Measurements from ENCODE around the gene U2AF1L4. TPM values are rescaled to one million over a fixed set of nuclear protein-coding genes. Genes with fewer than 3 reads are reported as not detected.
"Not testable (repeated sequence)": the region's sequence is repeated elsewhere in the genome, so short reads cannot be mapped to it uniquely, and the experiment has no call there.

U2AF1L4 gene
- total RNA-seq, 5 donors from 2014 or later (not counting 1 experiment from before 2014, with no cell fraction given), result 40.2 to 74.1 (median 49.3) TPM

DNA sequence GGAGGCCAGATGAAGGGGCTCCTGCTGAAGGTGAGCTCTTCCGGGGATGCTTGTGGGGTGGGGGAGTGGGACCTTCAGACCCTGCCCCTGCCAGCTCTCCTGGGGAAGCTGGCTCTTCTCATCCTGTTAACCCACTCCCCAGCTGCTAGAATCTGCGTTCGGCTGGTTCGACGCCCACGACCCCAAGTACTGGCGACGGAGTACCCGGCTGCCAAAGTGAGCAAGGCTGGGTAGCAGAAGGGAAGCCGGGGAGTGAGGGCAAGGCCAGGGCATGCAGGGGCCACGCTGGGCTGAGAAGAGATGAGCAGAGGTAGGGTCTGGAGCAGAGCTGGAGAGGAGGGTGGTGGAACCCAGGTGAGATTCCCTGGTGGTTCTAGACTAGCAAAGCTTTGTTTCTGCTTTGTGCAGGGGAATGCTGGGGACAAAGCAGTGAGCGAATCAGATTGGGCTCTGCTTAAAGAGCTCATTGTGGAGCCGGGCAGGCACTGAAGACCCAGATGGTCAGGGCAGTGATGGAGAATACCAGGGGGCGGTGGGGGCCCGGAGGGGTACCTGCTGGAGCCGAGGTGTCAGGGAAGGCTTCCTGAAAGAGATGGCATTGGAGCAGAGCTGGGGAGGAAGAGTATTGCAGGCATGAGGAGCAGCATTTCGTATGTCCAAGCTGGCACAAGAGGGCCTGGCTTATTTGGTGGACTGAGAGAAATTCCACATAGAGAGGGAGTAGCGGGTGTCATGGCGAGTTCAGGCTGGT is 17.1 kb downstream of the U2AF1L4 start:
- H3K36me3 Mint-ChIP-seq, result peaks cover 60% of the 10 kb centered on the region
- H3K27ac ChIP-seq (ENCODE audit: low read length), result no peak overlapping the region
- 97% methylated on average over 17 of the region's 19 CpGs for WGBS (ENCODE audit: insufficient coverage)
- H3K4me1 ChIP-seq (ENCODE audit: control insufficient read depth in 1 of 2, extremely low read depth in 1 of 2, insufficient read depth in 2 of 2, low read length in 2 of 2), result no peaks in the 10 kb centered on the region
- DNase-seq (no peak), ATAC-seq (replicated peaks in 1 of 4) (no peak)
- H3K4me3 Mint-ChIP-seq, result no peak overlapping the region
- POLR2A ChIA-PET, result no interaction called here
- H3K4me1 Mint-ChIP-seq, result peaks cover 0 to 18% (median 2%) of the 10 kb centered on the region in 3 donors
- CTCF ChIA-PET, result interaction anchor here in 1 of 2 donors (0.7 kb wide), 1 partner anchor 124 kb away, joined by 3 read pairs; the partner anchor contains the start of gene NPHS1
- H3K9me3 Mint-ChIP-seq, result no peaks in the 10 kb centered on the region
- no peak overlapping the region for H3K4me3 ChIP-seq (ENCODE audit: control insufficient read depth in 1 of 2, extremely low read depth in 1 of 2, low read length in 1 of 2)
- no peaks in the 10 kb centered on the region for H3K9me3 ChIP-seq
- H3K27me3 Mint-ChIP-seq, result no peaks in the 10 kb centered on the region
- no peaks in the 10 kb centered on the region for H3K27me3 ChIP-seq (replicated peaks in 1 of 2; ENCODE audit: control insufficient read depth in 2 of 2, extremely low read depth in 1 of 2, insufficient read depth in 2 of 2, low read length in 1 of 2)
- H3K27ac Mint-ChIP-seq, result no peak overlapping the region
- peaks cover 41 to 98% of the 10 kb centered on the region in 2 donors for H3K36me3 ChIP-seq (ENCODE audit: control insufficient read depth in 2 of 2, extremely low read depth in 1 of 2, insufficient read depth in 1 of 2, low read length in 1 of 2)

DNA sequence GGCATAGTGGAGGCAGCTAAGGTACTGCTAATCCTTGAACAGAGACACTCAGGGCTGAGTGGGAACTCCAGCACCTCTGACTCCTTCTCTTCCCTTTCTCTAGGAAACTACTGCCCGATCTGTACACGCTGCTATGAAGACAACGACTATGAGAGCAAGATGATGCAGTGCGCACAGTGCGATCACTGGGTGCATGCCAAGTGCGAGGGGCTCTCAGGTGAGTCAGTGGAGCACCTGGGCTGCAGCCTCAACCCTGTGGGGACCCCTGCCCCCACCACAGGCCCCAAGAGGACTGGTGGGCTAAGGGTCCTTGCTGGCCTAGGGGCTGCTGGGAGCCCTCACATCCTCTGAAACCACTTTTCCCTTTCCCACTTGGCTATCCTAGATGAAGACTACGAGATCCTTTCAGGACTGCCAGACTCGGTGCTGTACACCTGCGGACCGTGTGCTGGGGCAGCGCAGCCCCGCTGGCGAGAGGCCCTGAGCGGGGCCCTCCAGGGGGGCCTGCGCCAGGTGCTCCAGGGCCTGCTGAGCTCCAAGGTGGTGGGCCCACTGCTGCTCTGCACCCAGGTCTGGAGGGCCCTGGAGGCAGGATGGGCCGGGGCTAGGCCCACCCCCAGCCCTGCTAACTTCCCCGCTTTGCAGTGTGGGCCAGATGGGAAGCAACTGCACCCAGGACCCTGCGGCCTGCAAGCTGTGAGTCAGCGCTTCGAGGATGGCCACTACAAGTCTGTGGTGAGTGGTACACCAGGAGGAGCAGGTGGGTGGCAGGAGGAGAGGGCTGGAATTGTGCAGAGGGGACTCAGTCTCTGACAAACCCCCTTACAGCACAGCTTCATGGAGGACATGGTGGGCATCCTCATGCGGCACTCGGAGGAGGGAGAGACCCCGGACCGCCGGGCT is 17.9 kb downstream of the U2AF1L4 start:
- H3K27me3 ChIP-seq (replicated peaks in 1 of 2; ENCODE audit: control insufficient read depth in 2 of 2, extremely low read depth in 1 of 2, insufficient read depth in 2 of 2, low read length in 1 of 2), result no peaks in the 10 kb centered on the region
- no peaks in the 10 kb centered on the region for H3K4me1 ChIP-seq (ENCODE audit: control insufficient read depth in 1 of 2, extremely low read depth in 1 of 2, insufficient read depth in 2 of 2, low read length in 2 of 2)
- H3K4me3 Mint-ChIP-seq, result no peak overlapping the region
- POLR2A ChIA-PET, result interaction anchor here in 1 of 2 donors (0.7 kb wide), 1 partner anchor 127 kb away, joined by 8 read pairs; no protein-coding TSS in a partner anchor
- peaks cover 0 to 18% (median 5%) of the 10 kb centered on the region in 3 donors for H3K4me1 Mint-ChIP-seq
- H3K4me3 ChIP-seq (ENCODE audit: control insufficient read depth in 1 of 2, extremely low read depth in 1 of 2, low read length in 1 of 2), result no peak overlapping the region
- peaks cover 64% of the 10 kb centered on the region for H3K36me3 Mint-ChIP-seq
- WGBS (ENCODE audit: insufficient coverage), result 98% methylated on average over 17 of the region's 25 CpGs
- ATAC-seq (replicated peaks in 1 of 4), result no peak
- no peaks in the 10 kb centered on the region for H3K9me3 ChIP-seq
- H3K9me3 Mint-ChIP-seq, result no peaks in the 10 kb centered on the region
- CTCF ChIA-PET, result interaction anchor here in 1 of 2 donors (0.7 kb wide), 1 partner anchor 125 kb away, joined by 3 read pairs; the partner anchor contains the start of gene NPHS1
- DNase-seq, result no peak
- no peak overlapping the region for H3K27ac Mint-ChIP-seq
- H3K27me3 Mint-ChIP-seq, result no peaks in the 10 kb centered on the region
- H3K27ac ChIP-seq (ENCODE audit: low read length), result no peak overlapping the region
- peaks cover 47 to 99% of the 10 kb centered on the region in 2 donors for H3K36me3 ChIP-seq (ENCODE audit: control insufficient read depth in 2 of 2, extremely low read depth in 1 of 2, insufficient read depth in 1 of 2, low read length in 1 of 2)

DNA sequence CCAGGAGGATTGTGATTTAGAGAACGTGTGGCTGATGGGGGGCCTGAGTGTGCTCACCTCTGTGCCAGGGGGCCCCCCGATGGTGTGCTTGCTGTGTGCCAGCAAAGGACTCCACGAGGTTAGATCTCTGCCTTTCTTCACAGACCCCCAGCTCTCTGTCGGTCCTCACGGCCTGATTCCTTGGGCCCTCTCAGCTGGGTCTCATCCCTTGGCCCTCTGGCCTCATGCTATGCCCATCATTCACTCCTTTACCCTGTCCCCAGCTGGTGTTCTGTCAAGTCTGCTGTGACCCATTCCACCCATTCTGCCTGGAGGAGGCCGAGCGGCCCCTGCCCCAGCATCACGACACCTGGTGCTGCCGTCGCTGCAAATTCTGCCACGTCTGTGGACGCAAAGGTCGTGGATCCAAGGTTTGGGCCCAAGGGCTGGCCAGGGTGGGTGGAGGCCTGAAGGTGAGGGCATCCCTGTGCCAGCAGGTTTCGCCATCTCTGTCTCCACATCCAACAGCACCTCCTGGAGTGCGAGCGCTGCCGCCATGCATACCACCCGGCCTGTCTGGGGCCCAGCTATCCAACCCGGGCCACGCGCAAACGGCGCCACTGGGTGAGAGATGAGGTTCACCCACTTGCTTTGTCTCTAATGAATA is 19.9 kb downstream of the U2AF1L4 start:
- peaks cover 0 to 2% of the 10 kb centered on the region in 2 experiments for H3K4me1 ChIP-seq (ENCODE audit: control insufficient read depth in 1 of 2, extremely low read depth in 1 of 2, insufficient read depth in 2 of 2, low read length in 2 of 2)
- ATAC-seq (replicated peaks in 1 of 4) (no peak), DNase-seq (no peak)
- POLR2A ChIA-PET, result interaction anchor here in 1 of 2 donors (0.5 kb wide), 1 partner anchor 73 kb away, joined by 7 read pairs; no protein-coding TSS in a partner anchor
- no peak overlapping the region for H3K27ac ChIP-seq (ENCODE audit: low read length)
- peaks cover 61% of the 10 kb centered on the region for H3K36me3 Mint-ChIP-seq
- H3K27me3 Mint-ChIP-seq, result no peaks in the 10 kb centered on the region
- 96% methylated on average over 13 of the region's 23 CpGs for WGBS (ENCODE audit: insufficient coverage)
- no peak overlapping the region for H3K4me3 Mint-ChIP-seq
- no peaks in the 10 kb centered on the region for H3K9me3 ChIP-seq
- H3K36me3 ChIP-seq (ENCODE audit: control insufficient read depth in 2 of 2, extremely low read depth in 1 of 2, insufficient read depth in 1 of 2, low read length in 1 of 2), result peaks cover 52 to 93% of the 10 kb centered on the region in 2 donors
- CTCF ChIA-PET, result no interaction called here
- peaks cover 11% of the 10 kb centered on the region in 3 donors for H3K4me1 Mint-ChIP-seq
- no peaks in the 10 kb centered on the region for H3K9me3 Mint-ChIP-seq
- no peak overlapping the region for H3K4me3 ChIP-seq (ENCODE audit: control insufficient read depth in 1 of 2, extremely low read depth in 1 of 2, low read length in 1 of 2)
- H3K27me3 ChIP-seq (replicated peaks in 1 of 2; ENCODE audit: control insufficient read depth in 2 of 2, extremely low read depth in 1 of 2, insufficient read depth in 2 of 2, low read length in 1 of 2), result no peaks in the 10 kb centered on the region
- no peak overlapping the region for H3K27ac Mint-ChIP-seq

DNA sequence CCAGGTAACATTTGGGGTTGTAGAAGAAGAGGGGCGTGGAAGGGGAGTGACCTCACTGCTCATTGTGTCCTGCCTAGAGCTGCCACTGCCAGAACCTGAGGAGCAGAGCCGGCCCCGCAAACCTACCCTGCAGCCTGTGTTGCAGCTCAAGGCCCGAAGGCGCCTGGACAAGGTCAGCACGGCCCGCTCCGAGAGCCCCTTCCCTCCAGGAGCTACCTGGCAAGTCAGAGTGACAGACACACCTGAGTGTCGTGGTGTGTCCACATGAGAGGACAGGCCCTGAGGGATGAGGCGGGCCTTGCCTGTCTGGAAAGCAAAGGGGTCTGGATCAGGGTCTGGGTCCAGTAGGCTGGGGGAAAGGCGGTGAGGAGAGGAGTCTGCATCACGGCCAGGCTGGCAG is 20.7 kb downstream of the U2AF1L4 start:
- H3K27ac Mint-ChIP-seq, result peak overlapping the region in 1 of 2 donors; percentile 28
- peaks cover 49 to 89% of the 10 kb centered on the region in 2 donors for H3K36me3 ChIP-seq (ENCODE audit: control insufficient read depth in 2 of 2, extremely low read depth in 1 of 2, insufficient read depth in 1 of 2, low read length in 1 of 2)
- peaks cover 0 to 8% of the 10 kb centered on the region in 2 experiments for H3K4me1 ChIP-seq (ENCODE audit: control insufficient read depth in 1 of 2, extremely low read depth in 1 of 2, insufficient read depth in 2 of 2, low read length in 2 of 2)
- no peaks in the 10 kb centered on the region for H3K27me3 ChIP-seq (replicated peaks in 1 of 2; ENCODE audit: control insufficient read depth in 2 of 2, extremely low read depth in 1 of 2, insufficient read depth in 2 of 2, low read length in 1 of 2)
- DNase-seq (no peak), ATAC-seq (replicated peaks in 1 of 4) (no peak)
- H3K9me3 ChIP-seq, result no peaks in the 10 kb centered on the region
- no peaks in the 10 kb centered on the region for H3K27me3 Mint-ChIP-seq
- peaks cover 57% of the 10 kb centered on the region for H3K36me3 Mint-ChIP-seq
- H3K4me3 ChIP-seq (ENCODE audit: control insufficient read depth in 1 of 2, extremely low read depth in 1 of 2, low read length in 1 of 2), result no peak overlapping the region
- H3K9me3 Mint-ChIP-seq, result no peaks in the 10 kb centered on the region
- H3K4me1 Mint-ChIP-seq, result peaks cover 12 to 16% (median 15%) of the 10 kb centered on the region in 3 donors
- ChIA-PET POLR2A (interaction anchor here in 1 of 2 donors (1.2 kb wide), 1 partner anchor 23 kb away, joined by 3 read pairs; no protein-coding TSS in a partner anchor), CTCF (no interaction called here)
- WGBS (ENCODE audit: insufficient coverage), result 98% methylated on average over 9 of the region's 12 CpGs
- H3K27ac ChIP-seq (ENCODE audit: low read length), result no peak overlapping the region
- no peak overlapping the region for H3K4me3 Mint-ChIP-seq

DNA sequence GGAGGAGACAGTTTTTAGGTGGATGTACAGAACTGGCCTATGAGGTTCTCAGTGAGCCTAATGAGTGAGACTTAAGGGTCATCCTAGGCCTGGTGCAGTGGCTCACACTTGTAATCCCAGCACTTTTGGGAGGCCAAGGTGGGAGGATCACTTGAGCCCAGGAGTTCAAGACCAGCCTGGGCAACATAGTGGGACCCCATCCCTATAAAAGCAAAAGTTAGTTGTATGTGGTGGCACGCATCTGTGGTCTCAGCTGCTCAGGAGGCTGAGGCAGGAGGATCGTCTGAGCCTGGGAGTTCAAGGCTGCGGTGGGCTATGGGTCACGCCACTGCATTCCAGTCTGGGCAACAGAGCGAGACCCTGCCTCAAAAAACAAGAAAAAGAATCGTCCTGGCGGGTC is 21.1 kb downstream of the U2AF1L4 start:
- H3K9me3 Mint-ChIP-seq; H3K27me3 ChIP-seq (replicated peaks in 1 of 2; ENCODE audit: control insufficient read depth in 2 of 2, extremely low read depth in 1 of 2, insufficient read depth in 2 of 2, low read length in 1 of 2); DNase-seq; H3K4me3 Mint-ChIP-seq; ATAC-seq (replicated peaks in 1 of 4); H3K4me3 ChIP-seq (ENCODE audit: control insufficient read depth in 1 of 2, extremely low read depth in 1 of 2, low read length in 1 of 2); H3K9me3 ChIP-seq; H3K27ac ChIP-seq (ENCODE audit: low read length); H3K27me3 Mint-ChIP-seq; CTCF ChIA-PET: not testable (repeated sequence)
- POLR2A ChIA-PET, result interaction anchor here in 1 of 2 donors (1.2 kb wide), 1 partner anchor 24 kb away, joined by 3 read pairs; no protein-coding TSS in a partner anchor
- H3K36me3 ChIP-seq (ENCODE audit: control insufficient read depth in 2 of 2, extremely low read depth in 1 of 2, insufficient read depth in 1 of 2, low read length in 1 of 2), result peaks cover 49 to 85% of the 10 kb centered on the region in 2 donors
- Mint-ChIP-seq H3K27ac (peak overlapping the region in 1 of 2 donors; percentile 28), H3K36me3 (peaks cover 55% of the 10 kb centered on the region), H3K4me1 (peaks cover 16 to 20% (median 19%) of the 10 kb centered on the region in 3 donors)
- 94% methylated on average over 7 of the region's 7 CpGs for WGBS (ENCODE audit: insufficient coverage)
- peaks cover 0 to 12% of the 10 kb centered on the region in 2 experiments for H3K4me1 ChIP-seq (ENCODE audit: control insufficient read depth in 1 of 2, extremely low read depth in 1 of 2, insufficient read depth in 2 of 2, low read length in 2 of 2)
